GM18519 (cell line): ENCODE measurements around the gene RPL5.

Experiments
- ATAC-seq: cut with Tn5 transposase; IDR thresholded peaks from one replicate; pipeline ENCODE4 v1.9.1; 2021; ENCODE audit warnings: mild to moderate bottlenecking, moderate library complexity; ENCODE audit not compliant: unreplicated experiment, low FRiP score

Gene RPL5

GRCh38 chr1:92851729-92852128 lies 19.9 kb downstream of the RPL5 start:
- ATAC-seq, result no peak

GRCh38 chr1:92853299-92853698 lies 21.5 kb downstream of the RPL5 start:
- no peak for ATAC-seq

GRCh38 chr1:92854101-92854785 lies 22.4 kb downstream of the RPL5 start:
- no peak for ATAC-seq

- no peak for ATAC-seq
Measured at GRCh38 chr1:92855236-92855635, 23.4 kb downstream of the RPL5 start.

- no peak for ATAC-seq
Measured at GRCh38 chr1:92857817-92858216, 26.0 kb downstream of the RPL5 start.

- peak; percentile 55 for ATAC-seq
Measured at GRCh38 chr1:92858564-92859399, 26.9 kb downstream of the RPL5 start.

GRCh38 chr1:92859400-92860039 lies 27.7 kb downstream of the RPL5 start:
- ATAC-seq, result no peak

- ATAC-seq, result no peak
Measured at GRCh38 chr1:92862605-92863004, 30.8 kb downstream of the RPL5 start.

- ATAC-seq, result no peak
Measured at GRCh38 chr1:92864131-92864530, 32.3 kb downstream of the RPL5 start.

GRCh38 chr1:92870591-92870990 lies 38.8 kb downstream of the RPL5 start:
- no peak for ATAC-seq

GRCh38 chr1:92872719-92873118 lies 40.9 kb downstream of the RPL5 start:
- ATAC-seq, result no peak

- no peak for ATAC-seq
Measured at GRCh38 chr1:92874987-92875386, 43.1 kb downstream of the RPL5 start.

- ATAC-seq, result no peak
Measured at GRCh38 chr1:92876351-92876750, 44.5 kb downstream of the RPL5 start.

GRCh38 chr1:92877081-92877711 lies 45.4 kb downstream of the RPL5 start:
- no peak for ATAC-seq

- ATAC-seq, result no peak
Measured at GRCh38 chr1:92877792-92878191, 46.0 kb downstream of the RPL5 start.

- ATAC-seq, result no peak
Measured at GRCh38 chr1:92879316-92879968, 47.6 kb downstream of the RPL5 start.

GRCh38 chr1:92881391-92881790 lies 49.6 kb downstream of the RPL5 start:
- no peak for ATAC-seq

GRCh38 chr1:92882819-92883218 lies 51.0 kb downstream of the RPL5 start:
- no peak for ATAC-seq

GRCh38 chr1:92883297-92883696 lies 51.5 kb downstream of the RPL5 start:
- ATAC-seq, result no peak

- ATAC-seq, result no peak
Measured at GRCh38 chr1:92884195-92884594, 52.4 kb downstream of the RPL5 start.
